GM12878 (cell line): ENCODE results near the gene ABCD4. TPM values are rescaled to one million over a fixed set of nuclear protein-coding genes. Genes with fewer than 3 reads are reported as not detected.

Source experiments
- ATAC-seq: fragments of 200-7000 bp; cut with Tn5 transposase; 3 replicates; pipeline ENCODE4 v1.9.1; 2020; ENCODE audit warnings: mild to moderate bottlenecking, moderate library complexity
- BruUV-seq: library from RNA; stranded (reverse); fragments of 400-500 nt; replicated peaks from 2 replicates; lab custom pipeline; 2021; lab: Mats Ljungman, UMichigan
- CTCF ChIA-PET: fragments of 300-600 bp; sonication (Branson Sonifier 250); formaldehyde crosslinking; extraction: SDS; loops from one replicate; lab custom pipeline; 2021; ENCODE audit warnings: inconsistent platforms; lab: Yijun Ruan, JAX
- POLR2A ChIA-PET: fragments of 350-600 bp; formaldehyde crosslinking; extraction: SDS; loops from one replicate; lab custom pipeline; 2021; ENCODE audit warnings: inconsistent platforms; lab: Charles Lee
- RAD21 ChIA-PET: fragments of 300-600 bp; sonication (Branson Sonifier 250); formaldehyde crosslinking; loops from one replicate; lab custom pipeline; 2023; ENCODE audit warnings: antibody characterized with exemption; ENCODE audit not compliant: unreplicated experiment; lab: Charles Lee
- SMC1A ChIA-PET: fragments of 300-600 bp; sonication (Branson Sonifier 250); formaldehyde crosslinking; loops from one replicate; lab custom pipeline; 2023; ENCODE audit not compliant: unreplicated experiment, uncharacterized antibody; lab: Charles Lee
- DNase-seq: peaks from one replicate; pipeline ENCODE4 v3.0.0-alpha.2; 2011; ENCODE audit warnings: low read depth, low spot score
- FAIRE-seq: peaks from 3 replicates; lab custom pipeline; 2011; peaks lifted over from hg19 to GRCh38; lab: Jason Lieb, UNC
- H2AFZ ChIP-seq: 2 replicates; pipeline ENCODE4 v1.6.0; 2011; ENCODE audit warnings: low read depth, low read length, control low read depth; ENCODE audit not compliant: control insufficient read depth
- H3K27ac ChIP-seq: 2 replicates; pipeline ENCODE4 v1.5.1; 2011; ENCODE audit warnings: control low read depth; ENCODE audit not compliant: control insufficient read depth, insufficient read depth
- H3K27me3 ChIP-seq, 2 experiments: replicated peaks in 1 of 2; 2 replicates each; pipeline versions ENCODE4 v1.6.0 to v1.6.1; 2011; ENCODE audit warnings: low read length in 1 of 2; ENCODE audit not compliant: control insufficient read depth in 2 of 2, insufficient read depth in 2 of 2
- H3K36me3 ChIP-seq, 2 experiments: 2 replicates each; pipeline ENCODE4 v1.5.1; 2011; ENCODE audit warnings: low read length in 1 of 2; ENCODE audit not compliant: control insufficient read depth in 2 of 2, insufficient read depth in 2 of 2
- H3K4me1 ChIP-seq: 2 replicates; pipeline ENCODE4 v1.6.1; 2011; ENCODE audit warnings: mild to moderate bottlenecking, low read length, moderate library complexity, mixed read lengths; ENCODE audit not compliant: control insufficient read depth, insufficient read depth
- H3K4me2 ChIP-seq: 2 replicates; pipeline ENCODE4 v1.6.0; 2011; ENCODE audit warnings: control low read depth; ENCODE audit not compliant: control insufficient read depth, insufficient read depth
- H3K4me3 ChIP-seq: fragments of 200-600 bp; sonication (generic); 2 replicates; pipeline ENCODE4 v1.5.1; 2016
- H3K79me2 ChIP-seq: 2 replicates; pipeline ENCODE4 v1.6.0; 2011; ENCODE audit warnings: low read length; ENCODE audit not compliant: control insufficient read depth, insufficient read depth
- H3K9ac ChIP-seq: 2 replicates; pipeline ENCODE4 v1.8.0; 2011; ENCODE audit warnings: low read length, control low read depth, mixed read lengths; ENCODE audit not compliant: control insufficient read depth, insufficient read depth
- H3K9me3 ChIP-seq: replicated peaks from 3 replicates; pipeline ENCODE4 v1.5.1; 2011; ENCODE audit warnings: mild to moderate bottlenecking, low read length; ENCODE audit not compliant: control insufficient read depth, insufficient read depth
- H4K20me1 ChIP-seq: 2 replicates; pipeline ENCODE4 v1.6.0; 2011; ENCODE audit not compliant: control insufficient read depth, insufficient read depth
- ATF3 ChIP-seq: IDR thresholded peaks from 2 replicates; pipeline ENCODE4 v1.6.1; 2011; ENCODE audit warnings: low read depth, mild to moderate bottlenecking, low read length, moderate library complexity, borderline replicate concordance; ENCODE audit errors: extremely low read depth
- CBFB ChIP-seq: IDR thresholded peaks from 2 replicates; pipeline ENCODE4 v1.6.1; 2016; ENCODE audit warnings: antibody characterized with exemption, low read depth
- CHD2 ChIP-seq: IDR thresholded peaks from 2 replicates; pipeline ENCODE4 v1.6.1; 2011; ENCODE audit warnings: low read depth, low read length, improper control_type of control experiment, borderline replicate concordance
- MEF2B ChIP-seq: fragments of 450-650 bp; IDR thresholded peaks from 2 replicates; pipeline ENCODE4 v1.6.1; 2018; ENCODE audit warnings: mild to moderate bottlenecking, moderate library complexity; ENCODE audit not compliant: partially characterized antibody, poor library complexity, severe bottlenecking
- MTA3 ChIP-seq: IDR thresholded peaks from 2 replicates; pipeline ENCODE4 v1.6.1; 2012; ENCODE audit warnings: low read length, inconsistent platforms, borderline replicate concordance
- SMAD1 ChIP-seq: fragments of 450-650 bp; IDR thresholded peaks from 2 replicates; pipeline ENCODE4 v1.6.1; 2018; ENCODE audit warnings: mild to moderate bottlenecking, low read depth; ENCODE audit not compliant: partially characterized antibody
- WGBS: methylation state at CpG from one replicate; pipeline ENCODE4 v1.1.6; 2016; ENCODE audit warnings: low lambda C conversion rate; ENCODE audit not compliant: insufficient replicate concordance, insufficient coverage; ENCODE audit errors: missing lambda C conversion rate; 5-methylcytosine and 5-hydroxymethylcytosine counted together
- in situ Hi-C: fragments of 300-500 bp; cut with MboI; formaldehyde crosslinking; loops from 9 replicates; pipeline ENCODE4 v1.14.3; 2018; ENCODE audit warnings: mixed read lengths
- intact Hi-C: fragments of 100-400 bp; cut with micrococcal nuclease; formaldehyde crosslinking; loops from one replicate; pipeline ENCODE4 v1.14.2; 2022; ENCODE audit not compliant: unreplicated experiment
- polyA plus RNA-seq, 11 experiments: library from polyadenylated mRNA; depleted of rRNA in 4 of 11; unstranded in 6 of 11; stranded (reverse) in 5 of 11; fragments of >200 nt; fragmentation: Nextera tagmentation in 4 of 11; fragmentation: Illumina TruSeq in 1 of 11; extraction: Ambion mirVana in 4 of 11; extraction: Trizol in 1 of 11; gene quantifications; 1 replicate in 1 of 11; 2 replicates in 10 of 11; pipeline versions ENCODE4 v1.2.1 to v1.2.3, GENCODE V29; 2011 to 2016; ENCODE audit warnings: inconsistent platforms in 2 of 11, missing spikeins in 2 of 11, low read depth in 1 of 11
- total RNA-seq, 4 experiments: library from RNA; depleted of rRNA in 3 of 4; stranded (reverse); fragments of >200 nt in 3 of 4; fragmentation: Illumina TruSeq in 1 of 4; extraction: Trizol in 1 of 4; gene quantifications; 2 replicates each; pipeline versions ENCODE4 v1.2.1 to v1.2.3, GENCODE V29; 2013 to 2021
- TF ChIP-seq, protein P1 (sequence below): IDR thresholded peaks from 2 replicates; pipeline ENCODE4 v1.6.1; 2012; ENCODE audit warnings: low read depth, low read length, improper control_type of control experiment

The ABCD4 gene
- total and polyA plus RNA-seq, 10 of the 15 experiments (the other 5 are each of a cell fraction or from before 2014, with no cell fraction given) = 5.7 to 29.5 (median 23.4) TPM

- TF ChIP-seq ATF3 = no peak
- no peak for TF ChIP-seq CBFB
- TF ChIP-seq SMAD1 = no peak
- no peak for TF ChIP-seq CHD2
- TF ChIP-seq, protein P1, sequence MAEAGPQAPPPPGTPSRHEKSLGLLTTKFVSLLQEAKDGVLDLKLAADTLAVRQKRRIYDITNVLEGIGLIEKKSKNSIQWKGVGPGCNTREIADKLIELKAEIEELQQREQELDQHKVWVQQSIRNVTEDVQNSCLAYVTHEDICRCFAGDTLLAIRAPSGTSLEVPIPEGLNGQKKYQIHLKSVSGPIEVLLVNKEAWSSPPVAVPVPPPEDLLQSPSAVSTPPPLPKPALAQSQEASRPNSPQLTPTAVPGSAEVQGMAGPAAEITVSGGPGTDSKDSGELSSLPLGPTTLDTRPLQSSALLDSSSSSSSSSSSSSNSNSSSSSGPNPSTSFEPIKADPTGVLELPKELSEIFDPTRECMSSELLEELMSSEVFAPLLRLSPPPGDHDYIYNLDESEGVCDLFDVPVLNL = no peak
These were observed 59.7 kb downstream of the ABCD4 start (continued) for GRCh38 chr14:74243051-74243450.

DNA sequence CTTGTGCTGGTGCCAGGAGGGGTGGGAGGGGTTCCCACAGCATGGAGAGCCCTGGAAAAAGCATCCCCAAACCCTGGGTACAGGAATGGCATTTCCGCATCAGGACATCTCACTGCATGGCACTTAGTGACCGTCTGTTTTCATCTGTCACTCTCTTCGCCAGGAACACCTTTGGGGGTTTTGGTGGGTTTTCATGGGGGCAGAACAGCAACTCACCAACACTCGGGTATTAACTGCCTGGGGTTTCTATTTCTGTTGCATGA is 60.0 kb downstream of the ABCD4 start:
- ChIA-PET RAD21 (no interaction called here), POLR2A (no interaction called here), CTCF (no interaction called here), SMC1A (no interaction called here)
- BruUV-seq = no TSS peak
- H3K4me1 ChIP-seq = no peaks in the 10 kb centered on the region
- no peak for TF ChIP-seq MEF2B
- no peak for TF ChIP-seq MTA3
- no peak overlapping the region for H3K9ac ChIP-seq
- H3K27ac ChIP-seq = no peak overlapping the region
- no peaks in the 10 kb centered on the region for H3K9me3 ChIP-seq
- ATAC-seq (no peak), DNase-seq (no peak), FAIRE-seq (no peak)
- no peak overlapping the region for H2AFZ ChIP-seq
- WGBS = 3% methylated on average over 4 of the region's 4 CpGs
- H3K27me3 ChIP-seq = peaks cover 21 to 38% of the 10 kb centered on the region in 2 experiments
- no peaks in the 10 kb centered on the region for H3K79me2 ChIP-seq
- H3K36me3 ChIP-seq = no peaks in the 10 kb centered on the region
- intact Hi-C loops = no loop called here
- no peak overlapping the region for H3K4me2 ChIP-seq
- in situ Hi-C loops = no loop called here
- H4K20me1 ChIP-seq = no peaks in the 10 kb centered on the region
- no peak overlapping the region for H3K4me3 ChIP-seq
